SK-N-SH treated with all-trans-retinoic acid at 6 μM for 48 hours (cell line): Measurements from ENCODE around the gene RAPGEF5.

Experiments used
- ARNTL ChIP-seq: fragments of 450-650 bp; formaldehyde crosslinking; IDR thresholded peaks from 2 replicates; pipeline ENCODE4 v1.5.0; 2020; ENCODE audit warnings: low read depth, mild to moderate bottlenecking, moderate library complexity, borderline replicate concordance
- BACH2 ChIP-seq: fragments of 250-450 bp; sonication (Bioruptor Pico); IDR thresholded peaks from 2 replicates; pipeline ENCODE4 v1.9.0; 2021; ENCODE audit warnings: mild to moderate bottlenecking, borderline replicate concordance
- CREB5 ChIP-seq: fragments of 250-450 bp; sonication (Bioruptor Pico); IDR thresholded peaks from 2 replicates; pipeline ENCODE4 v1.5.1; 2020; ENCODE audit warnings: low read depth, mild to moderate bottlenecking, moderate library complexity
- PATZ1 ChIP-seq: fragments of 250-450 bp; sonication (Bioruptor Pico); IDR thresholded peaks from 2 replicates; pipeline ENCODE4 v1.8.0; 2020; ENCODE audit warnings: mild to moderate bottlenecking, moderate library complexity, borderline replicate concordance
- ZFP30 ChIP-seq: fragments of 450-650 bp; formaldehyde crosslinking; IDR thresholded peaks from 2 replicates; pipeline ENCODE4 v1.5.0; 2022; ENCODE audit warnings: mild to moderate bottlenecking, moderate library complexity
- ZNF8 ChIP-seq: fragments of 450-650 bp; formaldehyde crosslinking; IDR thresholded peaks from 2 replicates; pipeline ENCODE4 v1.5.0; 2020; ENCODE audit warnings: mild to moderate bottlenecking, moderate library complexity

- TF ChIP-seq ZFP30 (no peak), PATZ1 (CRISPR knock-in tag) (no peak), CREB5 (CRISPR knock-in tag) (no peak), BACH2 (CRISPR knock-in tag) (no peak), ZNF8 (CRISPR knock-in tag) (no peak), ARNTL (no peak)
These were observed 246.6 kb downstream of the RAPGEF5 start for GRCh38 chr7:22110227-22110839.
